ENCODE results near the gene MZT2B. TPM values are rescaled to one million over a fixed set of nuclear protein-coding genes. Genes with fewer than 3 reads are reported as not detected.
"Not testable (repeated sequence)": the region's sequence is repeated elsewhere in the genome, so short reads cannot be mapped to it uniquely, and the experiment has no call there.

Gene MZT2B
- total RNA-seq, 2 donors from 2014 or later = 75.3 to 96.3 TPM

GRCh38 chr2:130183512-130184373, 1.7 kb downstream of the MZT2B start:
- Histone ChIP-seq H3K36me3 (no peaks in the 10 kb centered on the region), H3K9me3 (no peaks in the 10 kb centered on the region), H3K27ac (peak overlapping the region in 1 of 2 donors; percentile 81), H3K4me3 (peak overlapping the region; percentile 100), H3K27me3 (replicated peaks; ENCODE audit: insufficient read depth) (no peaks in the 10 kb centered on the region), H3K4me1 (ENCODE audit: control insufficient read depth in 1 of 2, low read depth in 2 of 2) (peaks cover 17 to 23% of the 10 kb centered on the region in 2 donors)
- ATAC-seq (ENCODE audit: insufficient number of reproducible peaks, low FRiP score, low read depth) = no peak
- TF ChIP-seq CTCF (IDR thresholded peaks at IDR 0.05) = no peak
- no peak for DNase-seq (ENCODE audit: low spot score)

GRCh38 chr2:130185436-130185835, 3.4 kb downstream of the MZT2B start:
- no peak for DNase-seq (ENCODE audit: low spot score)
- no peaks in the 10 kb centered on the region for H3K9me3 ChIP-seq
- no peaks in the 10 kb centered on the region for H3K27me3 ChIP-seq (replicated peaks; ENCODE audit: insufficient read depth)
- no peaks in the 10 kb centered on the region for H3K36me3 ChIP-seq
- no peak for ATAC-seq (ENCODE audit: insufficient number of reproducible peaks, low FRiP score, low read depth)
- no peak for TF ChIP-seq CTCF (IDR thresholded peaks at IDR 0.05)
- H3K27ac ChIP-seq = no peak overlapping the region
- no peak overlapping the region for H3K4me3 ChIP-seq
- H3K4me1 ChIP-seq (ENCODE audit: control insufficient read depth in 1 of 2, low read depth in 2 of 2) = peaks cover 15 to 17% of the 10 kb centered on the region in 2 donors

GRCh38 chr2:130185896-130186295, 3.8 kb downstream of the MZT2B start:
- no peaks in the 10 kb centered on the region for H3K36me3 ChIP-seq
- DNase-seq (ENCODE audit: low spot score) (no peak), ATAC-seq (ENCODE audit: insufficient number of reproducible peaks, low FRiP score, low read depth) (no peak)
- H3K4me3 ChIP-seq = no peak overlapping the region
- no peaks in the 10 kb centered on the region for H3K9me3 ChIP-seq
- peaks cover 11 to 12% of the 10 kb centered on the region in 2 donors for H3K4me1 ChIP-seq (ENCODE audit: control insufficient read depth in 1 of 2, low read depth in 2 of 2)
- TF ChIP-seq CTCF (IDR thresholded peaks at IDR 0.05) = no peak
- H3K27me3 ChIP-seq (replicated peaks; ENCODE audit: insufficient read depth) = no peaks in the 10 kb centered on the region
- H3K27ac ChIP-seq = no peak overlapping the region

GRCh38 chr2:130186391-130186790, 4.3 kb downstream of the MZT2B start:
- DNase-seq (ENCODE audit: low spot score) (no peak), ATAC-seq (ENCODE audit: insufficient number of reproducible peaks, low FRiP score, low read depth) (no peak)
- no peaks in the 10 kb centered on the region for H3K36me3 ChIP-seq
- no peaks in the 10 kb centered on the region for H3K9me3 ChIP-seq
- peaks cover 11 to 12% of the 10 kb centered on the region in 2 donors for H3K4me1 ChIP-seq (ENCODE audit: control insufficient read depth in 1 of 2, low read depth in 2 of 2)
- no peaks in the 10 kb centered on the region for H3K27me3 ChIP-seq (replicated peaks; ENCODE audit: insufficient read depth)
- no peak overlapping the region for H3K27ac ChIP-seq
- no peak for TF ChIP-seq CTCF (IDR thresholded peaks at IDR 0.05)
- H3K4me3 ChIP-seq = no peak overlapping the region

- ATAC-seq (ENCODE audit: insufficient number of reproducible peaks, low FRiP score, low read depth) = no peak
- DNase-seq (ENCODE audit: low spot score) = no peak
- Histone ChIP-seq H3K27me3 (replicated peaks; ENCODE audit: insufficient read depth) (no peaks in the 10 kb centered on the region), H3K4me1 (ENCODE audit: control insufficient read depth in 1 of 2, low read depth in 2 of 2) (peaks cover 11 to 12% of the 10 kb centered on the region in 2 donors), H3K27ac (no peak overlapping the region), H3K4me3 (no peak overlapping the region), H3K9me3 (no peaks in the 10 kb centered on the region), H3K36me3 (no peaks in the 10 kb centered on the region)
- TF ChIP-seq CTCF (IDR thresholded peaks at IDR 0.05) = no peak
Measured at GRCh38 chr2:130187268-130187667, 5.2 kb downstream of the MZT2B start.

GRCh38 chr2:130187859-130188792, 6.1 kb downstream of the MZT2B start:
- not testable (repeated sequence) for H3K9me3 ChIP-seq; H3K27ac ChIP-seq; DNase-seq (ENCODE audit: low spot score); H3K36me3 ChIP-seq; ATAC-seq (ENCODE audit: insufficient number of reproducible peaks, low FRiP score, low read depth); H3K27me3 ChIP-seq (replicated peaks; ENCODE audit: insufficient read depth); H3K4me3 ChIP-seq; H3K4me1 ChIP-seq (ENCODE audit: control insufficient read depth in 1 of 2, low read depth in 2 of 2)

- H3K36me3 ChIP-seq; H3K4me3 ChIP-seq; ATAC-seq (ENCODE audit: insufficient number of reproducible peaks, low FRiP score, low read depth); H3K27ac ChIP-seq; H3K27me3 ChIP-seq (replicated peaks; ENCODE audit: insufficient read depth); H3K4me1 ChIP-seq (ENCODE audit: control insufficient read depth in 1 of 2, low read depth in 2 of 2); DNase-seq (ENCODE audit: low spot score); H3K9me3 ChIP-seq: not testable (repeated sequence)
Measured at GRCh38 chr2:130188958-130189357, 6.9 kb downstream of the MZT2B start.
